ENCODE measurements around the gene SNRPB.

The SNRPB gene

DNA sequence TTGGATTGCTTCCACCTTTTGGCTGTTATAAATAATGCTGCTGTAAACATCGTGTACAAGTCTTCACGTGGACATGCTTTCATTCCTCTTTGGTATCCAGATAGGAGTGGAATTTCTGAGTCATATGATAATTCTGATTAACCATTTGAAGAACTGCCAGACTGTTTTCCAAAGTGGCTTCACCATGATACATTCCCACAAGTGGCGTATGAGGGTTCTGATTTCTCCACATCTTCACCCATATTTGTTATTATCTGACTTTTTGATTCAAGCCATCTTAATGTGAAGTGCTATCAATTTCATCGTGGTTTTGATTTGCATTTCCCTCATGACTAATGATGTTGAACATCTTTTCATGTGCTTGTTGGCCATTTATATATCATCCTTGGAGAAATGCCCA lies 2.9 kb upstream of the SNRPB start:
- no peak for DNase-seq

- peak; percentile 73 for DNase-seq
Measured at GRCh38 chr20:2469991-2470422, 582 bp downstream of the SNRPB start.

- no peak for DNase-seq
Measured at GRCh38 chr20:2468581-2469407, 1.8 kb downstream of the SNRPB start.

DNA sequence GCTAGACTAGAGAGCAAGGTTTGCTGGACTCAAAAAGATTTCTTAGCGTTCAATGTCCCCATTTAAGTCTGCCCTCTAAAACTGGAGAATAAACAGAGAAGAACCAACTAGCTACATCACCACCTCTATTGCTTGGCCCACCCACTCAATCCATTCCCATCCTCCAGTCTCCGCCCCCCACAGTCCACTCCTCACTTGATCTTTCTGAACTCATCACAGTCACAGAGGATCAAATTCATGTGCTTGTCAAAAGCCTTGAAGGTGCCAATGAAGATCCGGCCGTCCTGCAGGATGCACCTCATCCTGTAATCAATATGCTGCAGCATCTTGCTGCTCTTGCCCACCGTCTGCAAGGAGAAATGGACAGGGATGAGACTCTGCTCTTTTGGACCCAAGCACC lies 3.2 kb downstream of the SNRPB start:
- DNase-seq: no peak

DNA sequence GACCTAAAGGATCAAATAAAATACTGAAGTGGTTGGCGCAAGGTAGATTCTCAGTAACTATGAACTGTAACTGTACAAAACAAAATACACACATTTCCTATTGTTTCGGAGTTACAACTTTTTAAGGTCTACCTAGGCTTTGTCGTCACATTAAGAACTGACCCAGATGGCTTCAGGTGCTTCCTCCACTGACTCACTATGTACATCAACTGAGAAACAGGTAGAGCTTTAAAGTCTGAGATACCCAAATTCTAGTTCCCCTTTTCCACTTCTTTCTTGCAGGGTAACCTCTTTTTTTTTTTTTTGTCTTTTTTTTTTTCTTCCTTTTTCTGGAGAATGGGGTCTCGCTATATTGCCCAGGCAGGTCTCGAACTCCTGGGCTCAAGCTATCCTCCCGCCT lies 5.5 kb downstream of the SNRPB start:
- DNase-seq: no peak

GRCh38 chr20:2463616-2464365 lies 6.8 kb downstream of the SNRPB start:
- DNase-seq: no peak

GRCh38 chr20:2462484-2462883 lies 8.1 kb downstream of the SNRPB start:
- DNase-seq: no peak

DNA sequence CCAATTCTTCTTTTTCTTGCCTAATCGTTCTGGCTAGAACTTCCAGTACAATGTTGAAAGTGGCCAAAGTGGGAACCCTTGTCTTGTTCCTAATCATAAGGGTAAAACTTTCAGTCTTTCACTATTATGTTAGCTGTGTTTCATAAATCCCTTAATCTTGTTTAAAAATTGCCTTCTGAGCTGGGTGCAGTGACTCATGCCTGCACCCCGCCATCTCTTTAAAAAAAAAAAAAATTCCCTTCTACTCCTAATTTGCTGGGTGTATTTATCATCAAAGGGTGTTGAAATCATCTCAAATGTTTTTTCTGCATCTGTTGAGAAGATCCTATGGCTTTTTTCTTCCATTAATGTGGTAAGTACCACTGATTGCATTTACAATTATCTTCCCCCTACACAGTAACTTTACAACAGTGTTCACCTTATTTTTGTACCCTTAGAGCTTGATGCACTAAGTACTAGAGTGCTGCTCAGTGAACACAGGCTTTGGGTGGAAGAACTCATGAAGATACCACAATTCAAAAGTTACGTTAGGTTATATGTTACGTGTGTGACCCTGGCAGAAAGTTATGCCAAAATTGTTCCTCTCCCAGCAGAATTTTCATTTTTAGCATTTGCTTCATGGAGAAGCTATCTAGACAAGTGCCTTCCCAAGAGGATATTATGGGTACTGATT lies 9.7 kb downstream of the SNRPB start:
- no peak for DNase-seq

GRCh38 chr20:2459981-2460751 lies 10.4 kb downstream of the SNRPB start:
- DNase-seq: no peak

DNA sequence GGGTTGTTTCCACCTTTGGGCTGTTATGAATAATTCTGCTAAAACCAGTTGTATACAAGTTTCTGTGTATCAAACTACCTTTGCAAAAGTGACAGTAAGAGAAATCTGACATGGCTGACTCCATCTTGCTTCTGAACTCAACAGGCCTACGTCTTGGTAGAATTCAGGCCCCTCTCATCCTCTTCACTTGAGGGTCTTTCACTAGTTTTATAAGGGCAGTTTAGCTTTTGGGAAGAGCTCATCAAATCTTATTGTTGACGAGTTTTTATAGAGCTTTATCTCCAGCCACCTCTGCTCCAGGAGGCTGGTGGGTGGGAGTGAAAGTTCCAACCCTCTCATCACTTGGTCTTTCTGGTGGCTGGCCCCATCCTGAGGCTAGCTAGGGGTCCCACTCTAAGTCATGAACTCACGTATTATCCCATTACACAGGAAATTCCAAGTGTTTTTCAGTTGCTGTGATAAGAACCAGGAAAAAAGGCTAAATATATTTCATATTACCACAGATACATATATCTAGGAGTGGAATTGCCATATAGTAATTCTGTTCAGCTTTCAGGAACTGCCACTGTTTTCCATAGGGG lies 11.6 kb downstream of the SNRPB start:
- no peak for DNase-seq

DNA sequence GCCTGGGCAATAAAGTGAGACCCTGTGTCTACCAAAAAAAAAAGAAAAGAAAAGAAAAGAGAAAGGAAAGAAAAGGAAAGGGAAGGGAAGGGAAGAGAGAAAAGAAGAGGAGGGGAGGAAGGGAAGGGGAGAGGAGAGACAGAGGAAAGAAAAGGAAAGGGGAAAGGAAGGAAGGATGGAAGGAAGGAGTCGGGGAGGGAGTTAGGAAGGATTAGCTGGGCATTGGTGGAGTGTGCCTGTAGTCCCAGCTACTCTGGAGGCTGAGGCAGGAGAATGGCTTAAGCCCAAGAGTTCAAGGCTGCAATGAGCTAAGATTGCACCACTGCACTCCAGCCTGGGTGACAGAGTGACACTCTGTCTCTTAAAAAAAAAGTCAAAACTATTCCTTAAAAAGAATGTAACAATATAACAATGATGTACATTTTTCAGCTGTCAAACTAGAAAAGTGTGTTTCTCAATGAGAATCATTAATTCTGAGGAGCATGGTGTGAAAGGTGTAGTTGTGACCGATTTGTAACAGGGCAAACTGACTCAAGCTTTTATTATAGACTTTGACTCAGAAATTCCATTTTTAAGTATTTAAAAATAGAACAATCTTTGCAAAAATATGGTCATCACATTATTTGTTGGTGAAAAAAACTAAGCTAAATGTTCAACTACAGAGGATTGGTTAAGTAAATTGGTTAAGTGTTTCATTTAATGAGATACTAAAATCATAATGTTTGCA lies 14.7 kb downstream of the SNRPB start:
- DNase-seq: no peak

DNA sequence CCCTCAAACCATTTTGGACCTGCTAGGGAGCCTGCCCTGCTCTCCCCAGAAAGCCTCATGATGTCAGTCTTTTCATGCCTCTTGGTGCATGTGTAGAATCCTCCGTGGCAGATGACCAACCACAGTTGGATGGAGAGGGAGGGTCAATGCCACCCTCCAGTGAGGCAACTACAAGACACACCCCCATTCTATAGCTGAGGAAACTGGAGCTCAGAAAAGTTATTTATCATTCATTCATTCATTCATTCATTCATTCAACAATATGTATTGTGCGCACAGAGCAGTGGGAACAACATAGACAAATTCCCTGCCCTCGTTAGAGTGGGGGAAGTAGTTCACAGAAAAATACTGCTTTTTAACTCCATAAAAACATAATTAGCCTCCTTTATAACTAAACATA lies 16.8 kb downstream of the SNRPB start:
- DNase-seq: no peak

- peak; percentile 40 for DNase-seq
Measured at GRCh38 chr20:2451939-2452732, 18.5 kb downstream of the SNRPB start.

GRCh38 chr20:2451422-2451821 lies 19.2 kb downstream of the SNRPB start:
- no peak for DNase-seq

DNA sequence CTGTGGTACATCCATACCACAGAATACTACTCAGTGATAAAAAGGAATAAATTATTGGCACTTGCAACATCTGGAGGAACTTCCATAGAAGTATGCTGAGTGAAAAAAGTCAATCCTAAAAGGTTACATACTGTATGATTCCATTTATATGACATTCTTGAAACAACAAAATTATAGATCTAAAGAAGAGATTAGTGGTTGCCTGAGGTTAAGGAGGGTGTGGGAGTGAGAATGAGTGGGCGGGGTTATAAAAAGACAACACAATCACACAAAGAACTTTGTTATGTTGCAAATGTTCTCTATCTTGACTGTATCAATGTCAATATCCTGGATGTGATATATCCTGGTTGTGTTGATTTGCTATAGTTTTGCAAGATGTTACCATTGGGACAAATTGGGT lies 21.2 kb downstream of the SNRPB start:
- DNase-seq: no peak

GRCh38 chr20:2446845-2447244 lies 23.7 kb downstream of the SNRPB start:
- peak; percentile 17 for DNase-seq

- DNase-seq: no peak
Measured at GRCh38 chr20:2431185-2431584, 39.4 kb downstream of the SNRPB start.

- DNase-seq: no peak
Measured at GRCh38 chr20:2430538-2430937, 40.1 kb downstream of the SNRPB start.

- DNase-seq: no peak
Measured at GRCh38 chr20:2429051-2429450, 41.5 kb downstream of the SNRPB start.

DNA sequence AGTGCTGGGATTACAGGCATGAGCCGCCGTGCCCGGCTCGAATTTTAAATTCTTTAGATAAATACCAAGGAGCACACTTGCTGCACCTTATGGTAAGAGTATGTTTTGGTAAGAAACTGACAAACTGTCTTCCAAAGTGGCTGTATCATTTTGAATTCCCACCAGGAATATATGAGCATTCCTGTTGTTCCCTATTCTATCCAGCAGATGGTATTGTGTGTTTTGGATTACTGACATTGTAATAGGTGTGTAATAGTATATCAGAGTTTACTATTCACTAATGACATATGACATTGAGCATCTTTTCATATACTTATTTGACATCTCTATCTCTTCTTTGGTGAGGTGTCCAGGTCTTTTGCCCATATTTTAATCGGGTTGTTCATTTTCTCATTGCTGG lies 49.3 kb downstream of the SNRPB start:
- DNase-seq: no peak

- no peak for DNase-seq
Measured at GRCh38 chr20:2420510-2420909, 50.1 kb downstream of the SNRPB start.
